Spleen (tissue), 11 donors: Measurements from ENCODE around the gene ABI2. TPM values are rescaled to one million over a fixed set of nuclear protein-coding genes. Genes with fewer than 3 reads are reported as not detected.
"Not testable (repeated sequence)": the region's sequence is repeated elsewhere in the genome, so short reads cannot be mapped to it uniquely, and the experiment has no call there.

Source experiments
- DNase-seq: peaks from one replicate; pipeline ENCODE4 v3.0.0-alpha.2; 2020
- H3K27ac ChIP-seq, 8 donors: fragments of 200-600 bp; sonication (generic) in 7 of 8; 1 replicate in 4 of 8; 2 replicates in 4 of 8; pipeline versions ENCODE4 v1.5.0 to v1.8.0; 2016 to 2021; ENCODE audit warnings: inconsistent platforms in 4 of 8, mild to moderate bottlenecking in 4 of 8, moderate library complexity in 1 of 8
- H3K27me3 ChIP-seq, 7 donors: fragments of 200-600 bp; sonication (generic) in 6 of 7; replicated peaks in 1 of 7; 1 replicate in 4 of 7; 2 replicates in 3 of 7; pipeline versions ENCODE4 v1.5.0 to v1.8.0; 2016 to 2021; ENCODE audit warnings: inconsistent platforms in 3 of 7, mild to moderate bottlenecking in 1 of 7
- H3K36me3 ChIP-seq, 6 donors: fragments of 200-600 bp; sonication (generic) in 5 of 6; 1 replicate in 4 of 6; 2 replicates in 2 of 6; pipeline versions ENCODE4 v1.5.0 to v1.8.0; 2016 to 2021; ENCODE audit warnings: inconsistent platforms in 2 of 6
- H3K4me1 ChIP-seq, 6 donors: fragments of 200-600 bp; sonication (generic) in 5 of 6; 1 replicate in 3 of 6; 2 replicates in 3 of 6; pipeline versions ENCODE4 v1.5.0 to v1.8.0; 2016 to 2021; ENCODE audit warnings: inconsistent platforms in 3 of 6
- H3K4me3 ChIP-seq, 8 donors: fragments of 200-600 bp; sonication (generic) in 7 of 8; 1 replicate in 4 of 8; 2 replicates in 4 of 8; pipeline versions ENCODE4 v1.5.0 to v1.8.0; 2016 to 2021; ENCODE audit warnings: inconsistent platforms in 4 of 8, mild to moderate bottlenecking in 4 of 8, moderate library complexity in 2 of 8
- H3K9me3 ChIP-seq, 8 donors: fragments of 200-600 bp; sonication (generic) in 7 of 8; 1 replicate in 4 of 8; 2 replicates in 4 of 8; pipeline versions ENCODE4 v1.5.0 to v1.8.0; 2016 to 2021; ENCODE audit warnings: inconsistent platforms in 4 of 8
- POLR2A ChIP-seq, 3 donors: fragments of 450-650 bp; IDR thresholded peaks; one replicate each; pipeline ENCODE4 v1.5.1; 2017; ENCODE audit warnings: antibody characterized with exemption in 3 of 3, mild to moderate bottlenecking in 1 of 3
- POLR2AphosphoS5 ChIP-seq, 3 donors: sonication (generic); formaldehyde crosslinking; IDR thresholded peaks; one replicate each; pipeline ENCODE4 v1.5.1; 2017; ENCODE audit warnings: antibody characterized with exemption in 3 of 3
- WGBS, 5 donors: extraction: QIAGEN DNeasy Blood & Tissue Kit in 3 of 5; methylation state at CpG; one replicate each; pipeline versions ENCODE4 v1.1.5 to v1.1.7; 2013 to 2018; 5-methylcytosine and 5-hydroxymethylcytosine counted together
- intact Hi-C: fragments of 100-400 bp; cut with DNase I; formaldehyde crosslinking; loops from one replicate; pipeline ENCODE4 v1.15.0; 2023; ENCODE audit warnings: low total_unique reads
- polyA plus RNA-seq, 3 donors: library from polyadenylated mRNA; stranded (reverse); fragments of 200-250 nt; gene quantifications; one replicate each; pipeline ENCODE4 v1.2.1, GENCODE V29; 2013
- total RNA-seq, 7 donors: library from RNA; depleted of rRNA in 3 of 7; stranded (reverse); fragments of >200 nt in 3 of 7; fragmentation: NEBNext Ultra II Directional in 4 of 7; extraction: Animal tissue kit (Norgen Biotek cat#: 25700) in 4 of 7; gene quantifications; one replicate each; pipeline versions ENCODE4 v1.1.0 to v1.2.1, GENCODE V29; 2016 to 2021
- TF ChIP-seq, protein P1 (sequence below), 11 experiments: fragments of 200-600 bp in 7 of 11; fragments of 450-650 bp in 4 of 11; sonication (generic) in 4 of 11; IDR thresholded peaks in 8 of 11; conservative IDR thresholded peaks in 3 of 11; 1 replicate in 7 of 11; 2 replicates in 4 of 11; pipeline versions ENCODE4 v1.4.0 to v1.8.0; 2016 to 2021; ENCODE audit warnings: antibody characterized with exemption in 11 of 11, inconsistent platforms in 4 of 11, mild to moderate bottlenecking in 1 of 11
- donor health status: healthy with polysubstance abuse.
- donor health status: DM: no; HTN: no; CAD: no; lungs with moderate emphysema.
- donor health status: DM: no; HTN: no; CAD: no.
- donor health status: Bipolar disorder and iron deficiency.
- donor health status: healthy.
- donor health status: DM: no; HTN: no; CAD: no.
- donor health status: DM: yes; HTN: yes; CAD: no.

ABI2 gene
- total and polyA plus RNA-seq, 10 donors = 6.0 to 46.9 (median 33.7) TPM

DNA sequence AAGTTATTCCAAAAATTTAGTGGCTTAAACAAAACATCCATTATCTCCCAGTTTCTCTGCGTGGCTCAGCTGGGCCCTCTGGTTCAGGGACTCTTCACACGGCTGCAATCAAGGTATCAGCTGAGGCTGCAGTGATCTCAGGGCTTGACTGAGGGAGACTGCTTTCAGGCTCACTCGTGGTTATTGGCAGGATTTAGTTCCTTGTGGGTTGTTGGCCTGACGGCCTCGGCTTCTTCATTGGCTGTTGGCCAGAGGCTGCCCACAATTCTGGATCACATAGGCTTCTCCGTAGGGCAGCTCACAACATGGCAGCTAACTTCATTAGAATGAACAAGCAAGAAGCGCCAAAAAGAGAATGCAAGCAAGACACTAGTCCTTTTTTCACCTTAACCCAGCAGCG lies 90.1 kb downstream of the ABI2 start:
- H3K36me3 ChIP-seq = peaks cover 0 to 71% (median 25%) of the 10 kb centered on the region in 6 donors
- TF ChIP-seq, protein P1, sequence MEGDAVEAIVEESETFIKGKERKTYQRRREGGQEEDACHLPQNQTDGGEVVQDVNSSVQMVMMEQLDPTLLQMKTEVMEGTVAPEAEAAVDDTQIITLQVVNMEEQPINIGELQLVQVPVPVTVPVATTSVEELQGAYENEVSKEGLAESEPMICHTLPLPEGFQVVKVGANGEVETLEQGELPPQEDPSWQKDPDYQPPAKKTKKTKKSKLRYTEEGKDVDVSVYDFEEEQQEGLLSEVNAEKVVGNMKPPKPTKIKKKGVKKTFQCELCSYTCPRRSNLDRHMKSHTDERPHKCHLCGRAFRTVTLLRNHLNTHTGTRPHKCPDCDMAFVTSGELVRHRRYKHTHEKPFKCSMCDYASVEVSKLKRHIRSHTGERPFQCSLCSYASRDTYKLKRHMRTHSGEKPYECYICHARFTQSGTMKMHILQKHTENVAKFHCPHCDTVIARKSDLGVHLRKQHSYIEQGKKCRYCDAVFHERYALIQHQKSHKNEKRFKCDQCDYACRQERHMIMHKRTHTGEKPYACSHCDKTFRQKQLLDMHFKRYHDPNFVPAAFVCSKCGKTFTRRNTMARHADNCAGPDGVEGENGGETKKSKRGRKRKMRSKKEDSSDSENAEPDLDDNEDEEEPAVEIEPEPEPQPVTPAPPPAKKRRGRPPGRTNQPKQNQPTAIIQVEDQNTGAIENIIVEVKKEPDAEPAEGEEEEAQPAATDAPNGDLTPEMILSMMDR (IDR thresholded peaks at IDR 0.05 in 8 of 11, conservative IDR thresholded peaks at IDR 0.05 in 3 of 11) = no peak
- TF ChIP-seq POLR2AphosphoS5 (IDR thresholded peaks at IDR 0.05) (no peak), POLR2A (IDR thresholded peaks at IDR 0.05) (no peak)
- no peak overlapping the region for H3K27ac ChIP-seq
- DNase-seq = no peak
- no peaks in the 10 kb centered on the region for H3K27me3 ChIP-seq
- no peak overlapping the region for H3K4me3 ChIP-seq
- peaks cover 0 to 9% (median under 1%) of the 10 kb centered on the region in 6 donors for H3K4me1 ChIP-seq
- WGBS, 5 donors = 87 to 94% (median 88%) methylated on average over 8 of the region's 8 CpGs
- intact Hi-C loops = no loop called here
- H3K9me3 ChIP-seq = peaks cover 0 to 18% (median 14%) of the 10 kb centered on the region in 8 donors

DNA sequence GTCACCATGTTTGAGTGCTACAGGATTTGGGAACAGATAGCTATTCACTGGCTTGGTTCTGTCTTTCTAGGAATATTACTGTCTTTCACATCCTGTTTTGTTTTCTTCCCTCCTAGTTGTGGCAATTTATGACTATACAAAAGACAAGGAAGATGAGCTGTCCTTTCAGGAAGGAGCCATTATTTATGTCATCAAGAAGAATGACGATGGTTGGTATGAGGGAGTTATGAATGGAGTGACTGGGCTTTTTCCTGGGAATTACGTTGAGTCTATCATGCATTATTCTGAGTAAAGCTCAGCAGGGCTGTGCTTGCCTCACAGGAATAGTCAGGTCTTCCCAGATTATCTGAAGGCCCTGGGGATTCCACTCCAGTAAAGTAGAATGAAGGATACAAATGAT lies 98.9 kb downstream of the ABI2 start:
- 73 to 88% (median 79%) methylated on average over 2 of the region's 2 CpGs for WGBS, 5 donors
- Histone ChIP-seq H3K36me3 (peaks cover 0 to 42% (median 9%) of the 10 kb centered on the region in 6 donors), H3K9me3 (no peaks in the 10 kb centered on the region), H3K27ac (no peak overlapping the region), H3K4me3 (no peak overlapping the region), H3K27me3 (no peaks in the 10 kb centered on the region), H3K4me1 (no peaks in the 10 kb centered on the region)
- no peak for DNase-seq
- TF ChIP-seq POLR2AphosphoS5 (IDR thresholded peaks at IDR 0.05) = no peak
- TF ChIP-seq, protein P1 (IDR thresholded peaks at IDR 0.05 in 8 of 11, conservative IDR thresholded peaks at IDR 0.05 in 3 of 11) = no peak
- no peak for TF ChIP-seq POLR2A (IDR thresholded peaks at IDR 0.05)
- intact Hi-C loops = no loop called here

DNA sequence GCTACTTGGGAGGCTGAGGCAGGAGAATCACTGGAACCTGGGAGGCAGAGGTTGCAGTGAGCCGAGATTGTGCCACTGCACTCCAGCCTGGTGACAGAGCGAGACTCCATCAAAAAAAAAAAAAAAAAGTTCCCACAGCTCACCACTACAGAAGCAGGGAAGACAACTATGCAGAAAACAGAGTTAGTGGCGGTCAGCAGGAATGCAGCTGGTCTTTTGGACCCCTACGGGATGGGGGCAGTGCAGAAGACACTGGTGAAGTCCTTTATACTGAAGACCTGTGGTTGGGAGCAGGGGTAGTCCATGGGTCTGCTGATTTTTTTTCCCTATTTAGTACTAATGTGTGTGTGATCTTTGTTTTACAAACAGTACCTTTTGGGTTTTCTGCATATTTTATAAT lies 101.4 kb downstream of the ABI2 start:
- 93 to 100% (median 98%) methylated on average over 2 to 4 of the region's 4 CpGs for WGBS, 5 donors
- H3K4me1 ChIP-seq, H3K27ac ChIP-seq, DNase-seq, H3K4me3 ChIP-seq, intact Hi-C loops, H3K27me3 ChIP-seq, H3K9me3 ChIP-seq: not testable (repeated sequence)
- H3K36me3 ChIP-seq = peaks cover 0 to 32% (median 6%) of the 10 kb centered on the region in 6 donors

DNA sequence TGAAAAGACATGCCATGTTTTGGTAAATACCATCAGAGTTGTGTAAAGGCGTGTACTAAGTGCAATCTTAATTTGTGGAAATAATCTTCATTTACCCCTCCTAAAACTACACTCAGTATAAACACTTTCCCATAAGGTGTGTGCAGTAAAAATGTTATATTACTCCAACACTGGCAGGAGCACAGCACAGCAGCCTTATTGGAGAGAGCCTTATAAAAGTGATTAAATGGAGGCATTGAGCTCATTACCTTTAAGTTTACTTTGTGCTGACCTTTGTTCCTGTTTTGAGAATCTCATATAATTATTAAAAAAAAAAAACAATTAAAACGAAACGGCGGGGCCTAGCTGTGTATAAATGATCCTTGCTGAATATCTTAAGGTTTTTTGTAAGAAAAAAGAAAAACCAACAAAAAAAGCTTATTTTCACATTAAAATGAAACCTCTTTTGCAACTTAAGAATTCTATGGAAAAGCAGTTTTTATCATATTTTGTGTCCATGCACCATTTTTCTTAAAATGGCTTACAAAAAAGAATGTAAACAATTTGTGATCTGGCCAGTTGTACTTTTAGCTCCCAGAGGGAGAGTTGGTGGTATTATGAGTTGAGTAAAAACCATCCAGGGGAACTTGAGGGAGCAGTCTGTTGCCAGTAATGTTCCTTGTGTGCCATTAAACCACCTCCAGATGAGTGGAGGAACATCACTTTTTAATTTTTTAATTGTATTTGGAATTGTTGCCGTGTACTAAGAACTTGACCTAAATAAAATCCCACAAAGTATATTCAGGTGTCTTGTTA lies 103.4 kb downstream of the ABI2 start:
- DNase-seq = no peak
- H3K27ac ChIP-seq = no peak overlapping the region
- TF ChIP-seq POLR2A (IDR thresholded peaks at IDR 0.05) = no peak
- TF ChIP-seq, protein P1 (IDR thresholded peaks at IDR 0.05 in 8 of 11, conservative IDR thresholded peaks at IDR 0.05 in 3 of 11) = no peak
- no peak for TF ChIP-seq POLR2AphosphoS5 (IDR thresholded peaks at IDR 0.05)
- intact Hi-C loops = no loop called here
- 88 to 95% (median 90%) methylated on average over 5 of the region's 5 CpGs for WGBS, 5 donors
- H3K9me3 ChIP-seq = no peaks in the 10 kb centered on the region
- H3K27me3 ChIP-seq = no peaks in the 10 kb centered on the region
- peaks cover 0 to 37% (median 6%) of the 10 kb centered on the region in 6 donors for H3K36me3 ChIP-seq
- H3K4me3 ChIP-seq = no peak overlapping the region
- H3K4me1 ChIP-seq = no peaks in the 10 kb centered on the region
